GM12878 (cell line): ENCODE data around the gene SCARF2. TPM values are rescaled to one million over a fixed set of nuclear protein-coding genes. Genes with fewer than 3 reads are reported as not detected.
A peak's percentile ranks its signal among the peaks of the same experiment; 100 is the strongest.

Experiments
- ATAC-seq: fragments of 200-7000 bp; cut with Tn5 transposase; 3 replicates; pipeline ENCODE4 v1.9.1; 2020; ENCODE audit warnings: mild to moderate bottlenecking, moderate library complexity
- BruUV-seq: library from RNA; stranded (reverse); fragments of 400-500 nt; replicated peaks from 2 replicates; lab custom pipeline; 2021; lab: Mats Ljungman, UMichigan
- CTCF ChIA-PET: fragments of 300-600 bp; sonication (Branson Sonifier 250); formaldehyde crosslinking; extraction: SDS; loops from one replicate; lab custom pipeline; 2021; ENCODE audit warnings: inconsistent platforms; lab: Yijun Ruan, JAX
- POLR2A ChIA-PET: fragments of 350-600 bp; formaldehyde crosslinking; extraction: SDS; loops from one replicate; lab custom pipeline; 2021; ENCODE audit warnings: inconsistent platforms; lab: Charles Lee
- RAD21 ChIA-PET: fragments of 300-600 bp; sonication (Branson Sonifier 250); formaldehyde crosslinking; loops from one replicate; lab custom pipeline; 2023; ENCODE audit warnings: antibody characterized with exemption; ENCODE audit not compliant: unreplicated experiment; lab: Charles Lee
- SMC1A ChIA-PET: fragments of 300-600 bp; sonication (Branson Sonifier 250); formaldehyde crosslinking; loops from one replicate; lab custom pipeline; 2023; ENCODE audit not compliant: unreplicated experiment, uncharacterized antibody; lab: Charles Lee
- DNase-seq: peaks from one replicate; pipeline ENCODE4 v3.0.0-alpha.2; 2011; ENCODE audit warnings: low read depth, low spot score
- FAIRE-seq: peaks from 3 replicates; lab custom pipeline; 2011; peaks lifted over from hg19 to GRCh38; lab: Jason Lieb, UNC
- H2AFZ ChIP-seq: 2 replicates; pipeline ENCODE4 v1.6.0; 2011; ENCODE audit warnings: low read depth, low read length, control low read depth; ENCODE audit not compliant: control insufficient read depth
- H3K27ac ChIP-seq: 2 replicates; pipeline ENCODE4 v1.5.1; 2011; ENCODE audit warnings: control low read depth; ENCODE audit not compliant: control insufficient read depth, insufficient read depth
- H3K27me3 ChIP-seq, 2 experiments: replicated peaks in 1 of 2; 2 replicates each; pipeline versions ENCODE4 v1.6.0 to v1.6.1; 2011; ENCODE audit warnings: low read length in 1 of 2; ENCODE audit not compliant: control insufficient read depth in 2 of 2, insufficient read depth in 2 of 2
- H3K36me3 ChIP-seq, 2 experiments: 2 replicates each; pipeline ENCODE4 v1.5.1; 2011; ENCODE audit warnings: low read length in 1 of 2; ENCODE audit not compliant: control insufficient read depth in 2 of 2, insufficient read depth in 2 of 2
- H3K4me1 ChIP-seq: 2 replicates; pipeline ENCODE4 v1.6.1; 2011; ENCODE audit warnings: mild to moderate bottlenecking, low read length, moderate library complexity, mixed read lengths; ENCODE audit not compliant: control insufficient read depth, insufficient read depth
- H3K4me2 ChIP-seq: 2 replicates; pipeline ENCODE4 v1.6.0; 2011; ENCODE audit warnings: control low read depth; ENCODE audit not compliant: control insufficient read depth, insufficient read depth
- H3K4me3 ChIP-seq: fragments of 200-600 bp; sonication (generic); 2 replicates; pipeline ENCODE4 v1.5.1; 2016
- H3K79me2 ChIP-seq: 2 replicates; pipeline ENCODE4 v1.6.0; 2011; ENCODE audit warnings: low read length; ENCODE audit not compliant: control insufficient read depth, insufficient read depth
- H3K9ac ChIP-seq: 2 replicates; pipeline ENCODE4 v1.8.0; 2011; ENCODE audit warnings: low read length, control low read depth, mixed read lengths; ENCODE audit not compliant: control insufficient read depth, insufficient read depth
- H3K9me3 ChIP-seq: replicated peaks from 3 replicates; pipeline ENCODE4 v1.5.1; 2011; ENCODE audit warnings: mild to moderate bottlenecking, low read length; ENCODE audit not compliant: control insufficient read depth, insufficient read depth
- H4K20me1 ChIP-seq: 2 replicates; pipeline ENCODE4 v1.6.0; 2011; ENCODE audit not compliant: control insufficient read depth, insufficient read depth
- BHLHE40 ChIP-seq, 2 experiments: fragments of 450-650 bp in 1 of 2; IDR thresholded peaks; 2 replicates each; pipeline ENCODE4 v1.6.1; 2011 to 2017; ENCODE audit warnings: low read depth in 2 of 2, borderline replicate concordance in 1 of 2, improper control_type of control experiment in 1 of 2, low read length in 1 of 2, mild to moderate bottlenecking in 1 of 2
- CREB1 ChIP-seq: IDR thresholded peaks from 2 replicates; pipeline ENCODE4 v1.6.1; 2012; ENCODE audit warnings: low read depth, mild to moderate bottlenecking, inconsistent platforms
- DPF2 ChIP-seq: fragments of 450-650 bp; IDR thresholded peaks from 2 replicates; pipeline ENCODE4 v1.6.1; 2017; ENCODE audit warnings: mild to moderate bottlenecking
- FOXK2 ChIP-seq: fragments of 450-650 bp; IDR thresholded peaks from 2 replicates; pipeline ENCODE4 v1.6.1; 2017; ENCODE audit warnings: mild to moderate bottlenecking, moderate library complexity
- HDGF ChIP-seq: fragments of 450-650 bp; IDR thresholded peaks from 2 replicates; pipeline ENCODE4 v1.6.1; 2016; ENCODE audit warnings: antibody characterized with exemption
- IKZF1 ChIP-seq: fragments of 450-650 bp; conservative IDR thresholded peaks from 2 replicates; pipeline ENCODE4 v1.6.1; 2017; ENCODE audit warnings: antibody characterized with exemption, mild to moderate bottlenecking
- IKZF2 ChIP-seq, 2 experiments: fragments of 450-650 bp; IDR thresholded peaks; 2 replicates each; pipeline ENCODE4 v1.6.1; 2017; ENCODE audit warnings: mild to moderate bottlenecking in 2 of 2, moderate library complexity in 2 of 2
- IRF4 ChIP-seq: IDR thresholded peaks from 2 replicates; pipeline ENCODE4 v1.6.1; 2011; ENCODE audit warnings: low read depth, low read length
- MYC ChIP-seq: IDR thresholded peaks from 2 replicates; pipeline ENCODE4 v1.6.1; 2011; ENCODE audit warnings: mild to moderate bottlenecking, low read length, moderate library complexity, inconsistent platforms; ENCODE audit not compliant: insufficient read depth, insufficient replicate concordance, insufficient read length, severe bottlenecking
- NBN ChIP-seq: fragments of 450-650 bp; IDR thresholded peaks from 2 replicates; pipeline ENCODE4 v1.6.1; 2016
- NR2F1 ChIP-seq: fragments of 450-650 bp; conservative IDR thresholded peaks from 2 replicates; pipeline ENCODE4 v1.6.1; 2017; ENCODE audit warnings: mild to moderate bottlenecking
- PAX5 ChIP-seq: IDR thresholded peaks from 2 replicates; pipeline ENCODE4 v1.6.1; 2011; ENCODE audit warnings: low read depth, low read length, borderline replicate concordance
- RAD21 ChIP-seq: IDR thresholded peaks from 2 replicates; pipeline ENCODE4 v1.6.1; 2011; ENCODE audit warnings: mild to moderate bottlenecking, low read depth, low read length, moderate library complexity; ENCODE audit not compliant: insufficient read depth
- RUNX3 ChIP-seq: IDR thresholded peaks from 2 replicates; pipeline ENCODE4 v1.6.1; 2012; ENCODE audit warnings: low read length, inconsistent platforms
- TARDBP ChIP-seq: IDR thresholded peaks from 2 replicates; pipeline ENCODE4 v1.6.1; 2016; ENCODE audit warnings: borderline replicate concordance
- TCF12 ChIP-seq: IDR thresholded peaks from 2 replicates; pipeline ENCODE4 v1.6.1; 2011; ENCODE audit warnings: low read depth, mild to moderate bottlenecking, low read length
- TCF3 ChIP-seq: IDR thresholded peaks from 2 replicates; pipeline ENCODE4 v1.6.1; 2012; ENCODE audit warnings: low read depth, mild to moderate bottlenecking, low read length, borderline replicate concordance; ENCODE audit not compliant: insufficient read depth
- YY1 ChIP-seq: IDR thresholded peaks from 2 replicates; pipeline ENCODE4 v1.6.1; 2011; ENCODE audit warnings: low read depth, mild to moderate bottlenecking, low read length
- ZNF384 ChIP-seq: IDR thresholded peaks from 2 replicates; pipeline ENCODE4 v1.6.1; 2012; ENCODE audit warnings: low read depth, mild to moderate bottlenecking, low read length, improper control_type of control experiment, borderline replicate concordance
- WGBS: methylation state at CpG from one replicate; pipeline ENCODE4 v1.1.6; 2016; ENCODE audit warnings: low lambda C conversion rate; ENCODE audit not compliant: insufficient replicate concordance, insufficient coverage; ENCODE audit errors: missing lambda C conversion rate; 5-methylcytosine and 5-hydroxymethylcytosine counted together
- in situ Hi-C: fragments of 300-500 bp; cut with MboI; formaldehyde crosslinking; loops from 9 replicates; pipeline ENCODE4 v1.14.3; 2018; ENCODE audit warnings: mixed read lengths
- intact Hi-C: fragments of 100-400 bp; cut with micrococcal nuclease; formaldehyde crosslinking; loops from one replicate; pipeline ENCODE4 v1.14.2; 2022; ENCODE audit not compliant: unreplicated experiment
- polyA plus RNA-seq, 11 experiments: library from polyadenylated mRNA; depleted of rRNA in 4 of 11; unstranded in 6 of 11; stranded (reverse) in 5 of 11; fragments of >200 nt; fragmentation: Nextera tagmentation in 4 of 11; fragmentation: Illumina TruSeq in 1 of 11; extraction: Ambion mirVana in 4 of 11; extraction: Trizol in 1 of 11; gene quantifications; 1 replicate in 1 of 11; 2 replicates in 10 of 11; pipeline versions ENCODE4 v1.2.1 to v1.2.3, GENCODE V29; 2011 to 2016; ENCODE audit warnings: inconsistent platforms in 2 of 11, missing spikeins in 2 of 11, low read depth in 1 of 11
- total RNA-seq, 4 experiments: library from RNA; depleted of rRNA in 3 of 4; stranded (reverse); fragments of >200 nt in 3 of 4; fragmentation: Illumina TruSeq in 1 of 4; extraction: Trizol in 1 of 4; gene quantifications; 2 replicates each; pipeline versions ENCODE4 v1.2.1 to v1.2.3, GENCODE V29; 2013 to 2021
- TF ChIP-seq, protein P1 (sequence below): IDR thresholded peaks from 2 replicates; pipeline ENCODE4 v1.6.1; 2012; ENCODE audit warnings: low read depth, low read length, improper control_type of control experiment
- TF ChIP-seq, protein P2 (sequence below), 3 experiments: IDR thresholded peaks in 2 of 3; conservative IDR thresholded peaks in 1 of 3; 2 replicates each; pipeline ENCODE4 v1.5.1; 2011; ENCODE audit warnings: low read depth in 3 of 3, low read length in 3 of 3, mild to moderate bottlenecking in 3 of 3, control low read depth in 2 of 3, moderate library complexity in 2 of 3, inconsistent platforms in 1 of 3, mixed read lengths in 1 of 3; ENCODE audit not compliant: control insufficient read depth in 2 of 3, insufficient read depth in 1 of 3; ENCODE audit errors: extremely low read depth in 1 of 3

Gene SCARF2
- total and polyA plus RNA-seq, 10 of the 15 experiments (the other 5 are each of a cell fraction or from before 2014, with no cell fraction given): 0.01 to 0.74 (median 0.17) TPM; not detected in 5

DNA sequence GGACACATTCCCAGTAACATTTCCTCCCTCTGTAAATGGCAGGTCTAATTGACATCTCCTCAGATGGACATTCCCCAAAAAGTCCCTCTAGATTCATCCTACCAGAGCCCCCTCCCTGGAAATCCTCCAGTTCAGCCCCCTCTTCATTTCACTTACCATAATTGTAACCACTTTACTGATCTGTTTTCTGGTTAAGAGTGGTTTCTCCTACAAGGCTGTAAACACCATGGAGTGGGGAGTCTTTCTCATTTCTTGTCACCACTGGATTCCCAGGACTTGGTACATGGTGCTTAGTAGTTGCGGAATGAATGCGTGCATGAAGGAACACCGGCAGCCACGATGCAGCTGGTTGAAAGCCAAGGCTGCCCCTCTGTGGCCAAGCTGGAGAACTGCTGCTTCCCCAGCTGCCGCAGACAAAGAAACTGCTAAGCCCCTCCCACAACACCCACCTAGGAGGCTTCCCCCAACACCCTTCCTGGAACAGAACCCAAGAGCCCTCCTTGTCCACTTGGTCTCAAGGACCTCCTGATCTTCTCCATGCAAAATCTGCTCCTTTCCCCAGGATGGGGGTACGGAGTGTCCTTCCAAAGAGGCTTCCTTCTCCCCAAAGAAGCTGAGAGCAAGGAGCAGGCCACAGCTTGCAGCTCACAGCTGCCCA lies 18.6 kb upstream of the SCARF2 start:
- Histone ChIP-seq H2AFZ (peak overlapping the region; percentile 73), H4K20me1 (no peaks in the 10 kb centered on the region), H3K4me3 (no peak overlapping the region), H3K9ac (no peak overlapping the region), H3K36me3 (peaks cover 0 to 10% of the 10 kb centered on the region in 2 experiments; a peak in 1 of 4 replicates), H3K27ac (no peak overlapping the region), H3K4me2 (no peak overlapping the region; the same call in 1 of the 2 replicates), H3K79me2 (no peaks in the 10 kb centered on the region), H3K4me1 (peaks cover 9% of the 10 kb centered on the region), H3K27me3 (no peaks in the 10 kb centered on the region), H3K9me3 (no peaks in the 10 kb centered on the region)
- ChIA-PET CTCF (interaction anchor here (0.7 to 2.0 kb wide), 16 partner anchors 8 to 421 kb away, joined by 3 to 58 read pairs (median 3); no protein-coding TSS in a partner anchor), RAD21 (interaction anchor here (0.9 to 2.1 kb wide), 2 partner anchors 38 kb away, joined by 3 to 42 read pairs; no protein-coding TSS in a partner anchor), POLR2A (interaction anchor here (0.8 kb wide), 1 partner anchor 38 kb away, joined by 3 read pairs; no protein-coding TSS in a partner anchor), SMC1A (interaction anchor here (0.6 to 1.8 kb wide), 4 partner anchors 8 to 299 kb away, joined by 3 to 20 read pairs (median 4); no protein-coding TSS in a partner anchor)
- no TSS peak for BruUV-seq
- intact Hi-C loops: loop anchor here (1.0 to 5.0 kb wide), 3 partner anchors 38 to 299 kb away; no protein-coding TSS in a partner anchor
- peak; percentile 44 for DNase-seq
- peak; percentile 99 for ATAC-seq
- 16% methylated on average over 6 of the region's 6 CpGs for WGBS
- peak; percentile 75 for FAIRE-seq
- in situ Hi-C loops: loop anchor here (5.0 kb wide), 1 partner anchor 34 kb away; no protein-coding TSS in a partner anchor
- TF ChIP-seq, protein P1, sequence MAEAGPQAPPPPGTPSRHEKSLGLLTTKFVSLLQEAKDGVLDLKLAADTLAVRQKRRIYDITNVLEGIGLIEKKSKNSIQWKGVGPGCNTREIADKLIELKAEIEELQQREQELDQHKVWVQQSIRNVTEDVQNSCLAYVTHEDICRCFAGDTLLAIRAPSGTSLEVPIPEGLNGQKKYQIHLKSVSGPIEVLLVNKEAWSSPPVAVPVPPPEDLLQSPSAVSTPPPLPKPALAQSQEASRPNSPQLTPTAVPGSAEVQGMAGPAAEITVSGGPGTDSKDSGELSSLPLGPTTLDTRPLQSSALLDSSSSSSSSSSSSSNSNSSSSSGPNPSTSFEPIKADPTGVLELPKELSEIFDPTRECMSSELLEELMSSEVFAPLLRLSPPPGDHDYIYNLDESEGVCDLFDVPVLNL: no peak
- 0 out of 2 replicates have a peak, but pooled peaks have one; percentile 17 for TF ChIP-seq IRF4
- peak; percentile 78 for TF ChIP-seq RAD21
- TF ChIP-seq TARDBP: no peak
- TF ChIP-seq PAX5: no peak
- TF ChIP-seq CREB1: 0 out of 2 replicates have a peak, but pooled peaks have one; percentile 29
- no peak for TF ChIP-seq FOXK2
- no peak for TF ChIP-seq MYC
- TF ChIP-seq IKZF2 (IDR thresholded peaks at IDR 0.05): peak in 1 of 2 experiments; percentile 31; a peak in 1 of 4 replicates
- peak; percentile 40; the same call in 1 of the 2 replicates for TF ChIP-seq ZNF384
- TF ChIP-seq, protein P2, sequence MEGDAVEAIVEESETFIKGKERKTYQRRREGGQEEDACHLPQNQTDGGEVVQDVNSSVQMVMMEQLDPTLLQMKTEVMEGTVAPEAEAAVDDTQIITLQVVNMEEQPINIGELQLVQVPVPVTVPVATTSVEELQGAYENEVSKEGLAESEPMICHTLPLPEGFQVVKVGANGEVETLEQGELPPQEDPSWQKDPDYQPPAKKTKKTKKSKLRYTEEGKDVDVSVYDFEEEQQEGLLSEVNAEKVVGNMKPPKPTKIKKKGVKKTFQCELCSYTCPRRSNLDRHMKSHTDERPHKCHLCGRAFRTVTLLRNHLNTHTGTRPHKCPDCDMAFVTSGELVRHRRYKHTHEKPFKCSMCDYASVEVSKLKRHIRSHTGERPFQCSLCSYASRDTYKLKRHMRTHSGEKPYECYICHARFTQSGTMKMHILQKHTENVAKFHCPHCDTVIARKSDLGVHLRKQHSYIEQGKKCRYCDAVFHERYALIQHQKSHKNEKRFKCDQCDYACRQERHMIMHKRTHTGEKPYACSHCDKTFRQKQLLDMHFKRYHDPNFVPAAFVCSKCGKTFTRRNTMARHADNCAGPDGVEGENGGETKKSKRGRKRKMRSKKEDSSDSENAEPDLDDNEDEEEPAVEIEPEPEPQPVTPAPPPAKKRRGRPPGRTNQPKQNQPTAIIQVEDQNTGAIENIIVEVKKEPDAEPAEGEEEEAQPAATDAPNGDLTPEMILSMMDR (IDR thresholded peaks at IDR 0.05 in 2 of 3, conservative IDR thresholded peaks at IDR 0.05 in 1 of 3; ENCODE audit: control insufficient read depth in 2 of 3, extremely low read depth in 1 of 3, insufficient read depth in 1 of 3, low read depth in 3 of 3, low read length in 3 of 3): peak; percentile 92 to 95 (median 95)
- TF ChIP-seq NR2F1: no peak
- TF ChIP-seq YY1: peak; percentile 60; the same call in 1 of the 2 replicates
- 0 out of 2 replicates have a peak, but pooled peaks have one; percentile 27 for TF ChIP-seq TCF3
- TF ChIP-seq NBN: 0 out of 2 replicates have a peak, but pooled peaks have one; percentile 27
- peak; percentile 93 for TF ChIP-seq HDGF
- 0 out of 2 replicates have a peak, but pooled peaks have one; percentile 21 for TF ChIP-seq DPF2
- TF ChIP-seq TCF12: peak; percentile 70
- peak in 1 of 2 experiments; percentile 34; a peak in 1 of 4 replicates for TF ChIP-seq BHLHE40 (IDR thresholded peaks at IDR 0.05; ENCODE audit: borderline replicate concordance in 1 of 2, low read depth in 2 of 2, low read length in 1 of 2)
- peak; percentile 28; the same call in 1 of the 2 replicates for TF ChIP-seq RUNX3
- peak; percentile 51; the same call in 1 of the 2 replicates for TF ChIP-seq IKZF1
